ENCODE data around the gene ADCY2.

Gene ADCY2

DNA sequence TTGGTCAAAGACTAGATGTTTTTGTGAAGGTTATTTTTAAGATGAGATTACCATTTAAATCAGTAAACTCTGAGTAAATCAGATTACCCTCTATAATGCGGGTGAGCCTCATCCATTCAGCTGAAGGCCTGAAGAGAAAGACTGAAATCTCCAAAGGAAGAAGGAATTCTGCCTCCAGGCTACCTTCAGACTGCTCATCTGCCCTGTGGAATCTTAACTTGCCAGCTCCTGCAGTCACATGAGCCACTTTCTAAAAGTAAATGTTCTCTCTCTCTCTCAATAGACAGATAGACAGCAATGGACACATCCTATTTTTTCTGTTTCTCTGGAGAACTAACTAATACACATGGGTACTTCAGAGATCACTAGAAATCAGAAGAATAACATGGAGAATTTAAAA, 272.2 kb downstream of the ADCY2 start:
- no peak overlapping the region for H3K27ac ChIP-seq (replicated peaks)
- no peaks in the 10 kb centered on the region for H3K27me3 ChIP-seq (ENCODE audit: insufficient read depth, poor library complexity, severe bottlenecking)
- DNase-seq (ENCODE audit: low read depth in 1 of 2, low spot score in 1 of 2): no peak
- TF ChIP-seq GABPA (IDR thresholded peaks at IDR 0.05; ENCODE audit: low read depth): no peak
- TF ChIP-seq SPI1 (IDR thresholded peaks at IDR 0.05; ENCODE audit: borderline replicate concordance, low read depth): no peak
- TF ChIP-seq, protein P1, sequence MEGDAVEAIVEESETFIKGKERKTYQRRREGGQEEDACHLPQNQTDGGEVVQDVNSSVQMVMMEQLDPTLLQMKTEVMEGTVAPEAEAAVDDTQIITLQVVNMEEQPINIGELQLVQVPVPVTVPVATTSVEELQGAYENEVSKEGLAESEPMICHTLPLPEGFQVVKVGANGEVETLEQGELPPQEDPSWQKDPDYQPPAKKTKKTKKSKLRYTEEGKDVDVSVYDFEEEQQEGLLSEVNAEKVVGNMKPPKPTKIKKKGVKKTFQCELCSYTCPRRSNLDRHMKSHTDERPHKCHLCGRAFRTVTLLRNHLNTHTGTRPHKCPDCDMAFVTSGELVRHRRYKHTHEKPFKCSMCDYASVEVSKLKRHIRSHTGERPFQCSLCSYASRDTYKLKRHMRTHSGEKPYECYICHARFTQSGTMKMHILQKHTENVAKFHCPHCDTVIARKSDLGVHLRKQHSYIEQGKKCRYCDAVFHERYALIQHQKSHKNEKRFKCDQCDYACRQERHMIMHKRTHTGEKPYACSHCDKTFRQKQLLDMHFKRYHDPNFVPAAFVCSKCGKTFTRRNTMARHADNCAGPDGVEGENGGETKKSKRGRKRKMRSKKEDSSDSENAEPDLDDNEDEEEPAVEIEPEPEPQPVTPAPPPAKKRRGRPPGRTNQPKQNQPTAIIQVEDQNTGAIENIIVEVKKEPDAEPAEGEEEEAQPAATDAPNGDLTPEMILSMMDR (IDR thresholded peaks at IDR 0.05; ENCODE audit: insufficient read depth, low read length): no peak
- no peak for TF ChIP-seq POLR2AphosphoS5 (IDR thresholded peaks at IDR 0.05; ENCODE audit: low read depth)
- TF ChIP-seq, protein P2, sequence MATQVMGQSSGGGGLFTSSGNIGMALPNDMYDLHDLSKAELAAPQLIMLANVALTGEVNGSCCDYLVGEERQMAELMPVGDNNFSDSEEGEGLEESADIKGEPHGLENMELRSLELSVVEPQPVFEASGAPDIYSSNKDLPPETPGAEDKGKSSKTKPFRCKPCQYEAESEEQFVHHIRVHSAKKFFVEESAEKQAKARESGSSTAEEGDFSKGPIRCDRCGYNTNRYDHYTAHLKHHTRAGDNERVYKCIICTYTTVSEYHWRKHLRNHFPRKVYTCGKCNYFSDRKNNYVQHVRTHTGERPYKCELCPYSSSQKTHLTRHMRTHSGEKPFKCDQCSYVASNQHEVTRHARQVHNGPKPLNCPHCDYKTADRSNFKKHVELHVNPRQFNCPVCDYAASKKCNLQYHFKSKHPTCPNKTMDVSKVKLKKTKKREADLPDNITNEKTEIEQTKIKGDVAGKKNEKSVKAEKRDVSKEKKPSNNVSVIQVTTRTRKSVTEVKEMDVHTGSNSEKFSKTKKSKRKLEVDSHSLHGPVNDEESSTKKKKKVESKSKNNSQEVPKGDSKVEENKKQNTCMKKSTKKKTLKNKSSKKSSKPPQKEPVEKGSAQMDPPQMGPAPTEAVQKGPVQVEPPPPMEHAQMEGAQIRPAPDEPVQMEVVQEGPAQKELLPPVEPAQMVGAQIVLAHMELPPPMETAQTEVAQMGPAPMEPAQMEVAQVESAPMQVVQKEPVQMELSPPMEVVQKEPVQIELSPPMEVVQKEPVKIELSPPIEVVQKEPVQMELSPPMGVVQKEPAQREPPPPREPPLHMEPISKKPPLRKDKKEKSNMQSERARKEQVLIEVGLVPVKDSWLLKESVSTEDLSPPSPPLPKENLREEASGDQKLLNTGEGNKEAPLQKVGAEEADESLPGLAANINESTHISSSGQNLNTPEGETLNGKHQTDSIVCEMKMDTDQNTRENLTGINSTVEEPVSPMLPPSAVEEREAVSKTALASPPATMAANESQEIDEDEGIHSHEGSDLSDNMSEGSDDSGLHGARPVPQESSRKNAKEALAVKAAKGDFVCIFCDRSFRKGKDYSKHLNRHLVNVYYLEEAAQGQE (IDR thresholded peaks at IDR 0.05; ENCODE audit: insufficient replicate concordance, low read depth): no peak
- H3K4me3 ChIP-seq (replicated peaks; ENCODE audit: insufficient read depth, low read length): no peak overlapping the region

DNA sequence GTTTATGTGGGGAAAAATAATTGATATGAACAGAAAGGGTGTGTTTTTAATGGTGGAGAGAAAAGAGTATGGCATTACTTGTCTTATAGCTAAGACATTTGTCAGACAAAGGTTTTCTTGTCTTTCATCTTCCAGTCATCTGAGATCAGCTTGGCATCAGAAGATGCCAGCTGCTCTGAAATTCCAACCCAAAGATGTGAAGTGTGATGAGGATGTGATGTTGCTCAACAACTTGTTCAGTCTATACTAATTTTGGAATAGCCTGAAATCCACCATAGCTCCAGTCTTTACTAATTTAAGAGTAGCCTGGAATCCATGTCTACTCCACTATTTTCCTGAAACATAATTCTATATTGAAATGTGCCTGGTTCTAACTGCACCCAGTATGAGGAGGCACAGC, 272.7 kb downstream of the ADCY2 start:
- TF ChIP-seq GABPA (IDR thresholded peaks at IDR 0.05; ENCODE audit: low read depth) (no peak), POLR2AphosphoS5 (IDR thresholded peaks at IDR 0.05; ENCODE audit: low read depth) (no peak), SPI1 (IDR thresholded peaks at IDR 0.05; ENCODE audit: borderline replicate concordance, low read depth) (no peak)
- TF ChIP-seq, protein P2 (IDR thresholded peaks at IDR 0.05; ENCODE audit: insufficient replicate concordance, low read depth): no peak
- TF ChIP-seq, protein P1 (IDR thresholded peaks at IDR 0.05; ENCODE audit: insufficient read depth, low read length): no peak
- Histone ChIP-seq H3K27ac (replicated peaks) (no peak overlapping the region), H3K27me3 (ENCODE audit: insufficient read depth, poor library complexity, severe bottlenecking) (no peaks in the 10 kb centered on the region), H3K4me3 (replicated peaks; ENCODE audit: insufficient read depth, low read length) (no peak overlapping the region)
- no peak for DNase-seq (ENCODE audit: low read depth in 1 of 2, low spot score in 1 of 2)

DNA sequence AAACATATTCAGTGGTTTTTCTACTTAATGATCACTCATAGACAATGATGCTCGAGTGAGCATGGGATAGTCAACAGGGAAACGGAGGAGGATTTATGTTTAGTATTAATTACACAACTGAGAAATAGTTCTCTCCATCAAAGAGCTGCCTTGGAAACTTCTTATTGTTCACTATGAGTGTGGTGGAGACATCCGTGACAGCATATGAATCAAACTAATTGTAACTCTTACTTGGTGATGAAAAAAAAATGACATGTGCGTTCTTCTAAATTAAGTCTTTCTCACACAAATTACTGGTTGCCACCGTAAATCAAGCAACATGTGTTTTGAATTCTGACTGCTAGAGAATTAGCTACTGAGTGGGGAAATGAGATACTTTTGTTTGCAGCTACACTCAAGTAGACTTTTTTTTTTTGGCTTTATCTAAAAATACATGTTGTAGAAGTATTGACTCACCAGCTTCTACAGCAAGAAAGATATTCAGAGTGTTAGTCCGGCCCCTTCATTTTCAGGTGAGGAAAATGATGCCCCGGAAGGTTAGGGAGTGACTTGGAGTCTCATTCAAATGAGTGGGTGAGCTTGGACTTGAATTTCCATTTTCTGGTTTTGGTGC, 275.5 kb downstream of the ADCY2 start:
- Histone ChIP-seq H3K4me3 (replicated peaks; ENCODE audit: insufficient read depth, low read length) (no peak overlapping the region), H3K27me3 (ENCODE audit: insufficient read depth, poor library complexity, severe bottlenecking) (no peaks in the 10 kb centered on the region), H3K27ac (replicated peaks) (no peak overlapping the region)
- TF ChIP-seq, protein P1 (IDR thresholded peaks at IDR 0.05; ENCODE audit: insufficient read depth, low read length): no peak
- TF ChIP-seq, protein P2 (IDR thresholded peaks at IDR 0.05; ENCODE audit: insufficient replicate concordance, low read depth): no peak
- TF ChIP-seq GABPA (IDR thresholded peaks at IDR 0.05; ENCODE audit: low read depth): no peak
- TF ChIP-seq POLR2AphosphoS5 (IDR thresholded peaks at IDR 0.05; ENCODE audit: low read depth): no peak
- no peak for TF ChIP-seq SPI1 (IDR thresholded peaks at IDR 0.05; ENCODE audit: borderline replicate concordance, low read depth)
- no peak for DNase-seq (ENCODE audit: low read depth in 1 of 2, low spot score in 1 of 2)

Measured in HL-60 (cell line).